T follicular helper cell (primary cell): ENCODE data around the gene RNF169.
"Not testable (repeated sequence)": the region's sequence is repeated elsewhere in the genome, so short reads cannot be mapped to it uniquely, and the experiment has no call there.

Experiments
- DNase-seq: peaks from one replicate; pipeline ENCODE4 v3.0.0-alpha.2; 2020; ENCODE audit warnings: low read depth

RNF169 gene

GRCh38 chr11:74726547-74727182, 22.0 kb upstream of the RNF169 start:
- peak; percentile 32 for DNase-seq

- no peak for DNase-seq
Observed at GRCh38 chr11:74729397-74729796, 19.3 kb upstream of the RNF169 start.

- DNase-seq = no peak
Observed at GRCh38 chr11:74730571-74731260, 17.9 kb upstream of the RNF169 start.

- no peak for DNase-seq
Observed at GRCh38 chr11:74731301-74732094, 17.2 kb upstream of the RNF169 start, which contains the start of gene CHRDL2. TSS of gene CHRDL2 (minus strand) at chr11:74731426. CDS start at chr11:74730888, 538 bp downstream.

- DNase-seq = no peak
Observed at GRCh38 chr11:74734559-74734925, 14.1 kb upstream of the RNF169 start.

GRCh38 chr11:74735365-74735928, 13.2 kb upstream of the RNF169 start:
- DNase-seq = no peak

- no peak for DNase-seq
Observed at GRCh38 chr11:74736031-74736430, 12.6 kb upstream of the RNF169 start.

GRCh38 chr11:74739546-74740270, 8.9 kb upstream of the RNF169 start:
- DNase-seq = peak; percentile 26

GRCh38 chr11:74742070-74742469, 6.6 kb upstream of the RNF169 start:
- no peak for DNase-seq

- no peak for DNase-seq
Observed at GRCh38 chr11:74743640-74744039, 5.0 kb upstream of the RNF169 start.

GRCh38 chr11:74744277-74744676, 4.4 kb upstream of the RNF169 start:
- DNase-seq = no peak

- no peak for DNase-seq
Observed at GRCh38 chr11:74746868-74747267, 1.8 kb upstream of the RNF169 start.

GRCh38 chr11:74749127-74749964, 697 bp downstream of the RNF169 start:
- peak; percentile 16 for DNase-seq

- no peak for DNase-seq
Observed at GRCh38 chr11:74749965-74750296, 1.3 kb downstream of the RNF169 start.

GRCh38 chr11:74750598-74750997, 1.9 kb downstream of the RNF169 start:
- not testable (repeated sequence) for DNase-seq

- DNase-seq = no peak
Observed at GRCh38 chr11:74751303-74751702, 2.7 kb downstream of the RNF169 start.

- no peak for DNase-seq
Observed at GRCh38 chr11:74754507-74755252, 6.0 kb downstream of the RNF169 start.

GRCh38 chr11:74755395-74755995, 6.8 kb downstream of the RNF169 start:
- no peak for DNase-seq

- no peak for DNase-seq
Observed at GRCh38 chr11:74756571-74756970, 7.9 kb downstream of the RNF169 start.

- no peak for DNase-seq
Observed at GRCh38 chr11:74766905-74767304, 18.3 kb downstream of the RNF169 start.
